Smooth muscle cell (in vitro differentiated cells): ENCODE results near the gene CGB5. TPM values are rescaled to one million over a fixed set of nuclear protein-coding genes. Genes with fewer than 3 reads are reported as not detected.
"Not testable (repeated sequence)": the region's sequence is repeated elsewhere in the genome, so short reads cannot be mapped to it uniquely, and the experiment has no call there.

Source experiments
- DNase-seq: peaks from one replicate; lab custom pipeline; 2025; ENCODE audit not compliant: unreplicated experiment; lab: John Stamatoyannopoulos, UW
- H2AFZ ChIP-seq: fragments of 200-600 bp; sonication (generic); 2 replicates; pipeline ENCODE4 v1.6.0; 2016; ENCODE audit warnings: antibody characterized with exemption, low read depth, mild to moderate bottlenecking
- H3F3A ChIP-seq: fragments of 200-600 bp; sonication (generic); 2 replicates; pipeline ENCODE4 v1.6.0; 2017; ENCODE audit warnings: antibody characterized with exemption, low read depth
- H3K27ac ChIP-seq: fragments of 200-600 bp; sonication (generic); 2 replicates; pipeline ENCODE4 v1.5.1; 2016; ENCODE audit warnings: low read depth, mild to moderate bottlenecking
- H3K27me3 ChIP-seq: fragments of 200-600 bp; sonication (generic); 2 replicates; pipeline ENCODE4 v1.6.1; 2016; ENCODE audit warnings: low read depth, mild to moderate bottlenecking
- H3K36me3 ChIP-seq: fragments of 200-600 bp; sonication (generic); 2 replicates; pipeline ENCODE4 v1.5.1; 2016; ENCODE audit warnings: low read depth
- H3K4me1 ChIP-seq: fragments of 200-600 bp; sonication (generic); 2 replicates; pipeline ENCODE4 v1.5.1; 2016; ENCODE audit warnings: low read depth
- H3K4me2 ChIP-seq: fragments of 200-600 bp; sonication (generic); 2 replicates; pipeline ENCODE4 v1.6.0; 2016; ENCODE audit warnings: mild to moderate bottlenecking
- H3K4me3 ChIP-seq: fragments of 200-600 bp; sonication (generic); 2 replicates; pipeline ENCODE4 v1.5.1; 2016; ENCODE audit warnings: mild to moderate bottlenecking
- H3K79me2 ChIP-seq: fragments of 200-600 bp; sonication (generic); 2 replicates; pipeline ENCODE4 v1.6.0; 2016; ENCODE audit warnings: low read depth, mild to moderate bottlenecking
- H3K9ac ChIP-seq: fragments of 200-600 bp; sonication (generic); 2 replicates; pipeline ENCODE4 v1.6.0; 2016; ENCODE audit warnings: low read depth
- H3K9me3 ChIP-seq: fragments of 200-600 bp; sonication (generic); replicated peaks from 2 replicates; pipeline ENCODE4 v1.5.1; 2016; ENCODE audit warnings: low read depth
- H4K20me1 ChIP-seq: fragments of 200-600 bp; sonication (generic); 2 replicates; pipeline ENCODE4 v1.6.0; 2016; ENCODE audit warnings: low read depth
- CTCF ChIP-seq: fragments of 200-600 bp; sonication (generic); IDR thresholded peaks from 2 replicates; pipeline ENCODE4 v1.5.1; 2017; ENCODE audit warnings: borderline replicate concordance, mild to moderate bottlenecking, antibody characterized with exemption; ENCODE audit not compliant: insufficient read depth, poor library complexity, severe bottlenecking
- WGBS: methylation state at CpG from one replicate; pipeline ENCODE4 v1.1.7; 2016; ENCODE audit warnings: low lambda C conversion rate; 5-methylcytosine and 5-hydroxymethylcytosine counted together
- polyA plus RNA-seq: library from polyadenylated mRNA; unstranded; fragments of >200 nt; fragmentation: Nextera tagmentation; extraction: Ambion mirVana; gene quantifications from 2 replicates; pipeline ENCODE4 v1.2.1, GENCODE V29; 2016
- total RNA-seq: library from RNA; depleted of rRNA; stranded (reverse); fragments of >200 nt; gene quantifications from 2 replicates; pipeline ENCODE4 v1.2.3, GENCODE V29; 2014

The CGB5 gene
- total and polyA plus RNA-seq, 2 experiments from 2014 or later = 2.0 TPM; not detected in 1

GRCh38 chr19:49056101-49056901 lies 12.7 kb downstream of the CGB5 start:
- peaks cover 3% of the 10 kb centered on the region for H3K4me1 ChIP-seq
- H3K9ac ChIP-seq = peak overlapping the region; percentile 1
- peak overlapping the region; percentile 53 for H3K4me3 ChIP-seq
- H3K36me3 ChIP-seq = no peaks in the 10 kb centered on the region
- no peaks in the 10 kb centered on the region for H3F3A ChIP-seq
- no peaks in the 10 kb centered on the region for H3K79me2 ChIP-seq
- no peaks in the 10 kb centered on the region for H3K27me3 ChIP-seq
- H3K4me2 ChIP-seq = peak overlapping the region; percentile 91
- H4K20me1 ChIP-seq = peaks cover 15% of the 10 kb centered on the region
- peak overlapping the region; percentile 28 for H2AFZ ChIP-seq
- peak; percentile 25 for DNase-seq
- H3K9me3 ChIP-seq = no peaks in the 10 kb centered on the region
- H3K27ac ChIP-seq = no peak overlapping the region
- TF ChIP-seq CTCF = peak; percentile 31
- WGBS = 2% methylated on average over 60 of the region's 63 CpGs

DNA sequence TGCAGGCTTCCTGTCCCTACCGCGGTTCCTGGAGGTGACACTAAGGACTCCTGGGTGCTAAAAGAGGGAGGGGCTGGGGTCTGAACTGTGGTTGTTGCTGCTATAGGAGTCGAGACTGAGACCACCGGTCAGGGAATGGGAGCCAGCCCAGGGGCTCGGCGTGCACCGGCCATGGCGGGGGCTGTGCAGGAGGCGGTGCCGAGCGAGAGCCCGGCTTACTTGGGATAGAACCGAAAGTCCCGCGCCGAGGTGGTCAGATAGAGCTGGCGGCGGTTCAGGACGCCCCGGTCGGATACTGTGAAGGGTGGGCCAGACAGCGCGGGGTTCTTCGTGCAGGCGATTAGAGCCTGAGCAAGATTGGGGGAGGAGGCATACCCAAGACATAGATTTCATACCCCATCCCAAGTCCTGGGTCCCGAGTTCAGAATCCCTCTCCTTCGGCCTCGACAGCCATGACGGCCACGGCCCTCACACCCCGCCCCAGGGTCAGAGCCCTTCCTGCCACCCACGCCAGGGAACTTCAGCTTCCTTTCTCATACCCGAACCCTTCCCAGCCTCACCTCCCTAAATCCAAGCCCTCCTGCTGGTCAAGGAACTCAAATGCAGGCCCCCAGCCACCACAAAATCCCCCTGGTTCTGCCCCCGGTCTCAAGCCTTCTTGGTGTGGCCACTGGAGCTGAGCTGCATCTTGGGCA lies 13.4 kb downstream of the CGB5 start:
- H3K27me3 ChIP-seq, H3K4me1 ChIP-seq, H3K9me3 ChIP-seq, DNase-seq, H3F3A ChIP-seq, H3K9ac ChIP-seq, H3K79me2 ChIP-seq, H3K36me3 ChIP-seq, H3K27ac ChIP-seq: not testable (repeated sequence)
- Histone ChIP-seq H3K4me2 (peak overlapping the region; percentile 91), H2AFZ (peak overlapping the region; percentile 58), H3K4me3 (peak overlapping the region; percentile 53), H4K20me1 (peaks cover 15% of the 10 kb centered on the region)
- WGBS = 39% methylated on average over 19 of the region's 34 CpGs

DNA sequence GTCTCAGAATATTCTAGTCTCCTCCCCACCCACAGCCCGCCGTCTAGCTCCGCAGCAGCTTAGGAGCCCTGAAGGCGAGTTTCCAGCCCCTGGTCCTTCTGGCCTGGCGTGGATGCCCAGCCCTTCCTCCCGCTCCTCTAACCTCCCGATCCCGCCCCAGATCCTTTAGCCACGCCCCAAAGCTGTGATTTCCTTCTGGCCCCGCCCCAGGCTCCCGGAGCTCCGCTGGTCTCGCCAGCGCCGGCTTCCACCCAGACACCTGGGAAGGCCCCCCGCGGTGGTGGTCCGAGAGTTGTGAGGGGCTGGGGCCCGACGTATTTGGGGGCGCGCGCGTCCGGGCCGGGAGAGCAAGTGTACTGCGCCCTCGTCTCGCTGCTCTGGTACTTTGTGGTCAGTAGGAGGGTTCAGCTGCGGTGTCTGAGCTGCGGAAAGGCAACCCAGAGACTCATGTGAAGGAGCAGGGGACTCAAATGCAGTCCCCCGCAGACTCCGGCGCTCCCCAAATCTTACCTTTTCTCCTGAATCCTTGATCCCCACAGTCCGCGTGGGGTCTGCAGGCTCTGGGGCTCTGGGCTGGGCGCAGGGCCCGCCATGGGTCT lies 14.1 kb downstream of the CGB5 start, which contains the start of gene CGB7:
Gene CGB7, minus strand, starts transcription at position 114 of the 599 bp plus-strand sequence. CDS start 2,374 bp downstream, outside the sequence.
- no peaks in the 10 kb centered on the region for H3F3A ChIP-seq
- H4K20me1 ChIP-seq = peaks cover 15% of the 10 kb centered on the region
- peak within 1 kb of the TSS; percentile 91 for H3K4me2 ChIP-seq
- H2AFZ ChIP-seq = peak within 1 kb of the TSS; percentile 58
- TF ChIP-seq CTCF = no peak
- no peaks in the 10 kb centered on the region for H3K36me3 ChIP-seq
- H3K27ac ChIP-seq = no peak within 1 kb of the TSS
- H3K4me3 ChIP-seq = peak within 1 kb of the TSS; percentile 53
- H3K9me3 ChIP-seq = no peaks in the 10 kb centered on the region
- 16% methylated on average over 38 of the region's 38 CpGs for WGBS
- no peaks in the 10 kb centered on the region for H3K79me2 ChIP-seq
- H3K4me1 ChIP-seq = peaks cover 3% of the 10 kb centered on the region
- H3K9ac ChIP-seq = no peak within 1 kb of the TSS
- no peaks in the 10 kb centered on the region for H3K27me3 ChIP-seq
- DNase-seq = peak; percentile 19

GRCh38 chr19:49058562-49058961 lies 14.9 kb downstream of the CGB5 start:
- peaks cover 3% of the 10 kb centered on the region for H3K4me1 ChIP-seq
- no peak for TF ChIP-seq CTCF
- H3K4me3 ChIP-seq = no peak overlapping the region
- H3K36me3 ChIP-seq = no peaks in the 10 kb centered on the region
- no peak overlapping the region for H3K4me2 ChIP-seq
- peaks cover 15% of the 10 kb centered on the region for H4K20me1 ChIP-seq
- H3F3A ChIP-seq = no peaks in the 10 kb centered on the region
- no peak overlapping the region for H3K27ac ChIP-seq
- 84% methylated on average over 10 of the region's 10 CpGs for WGBS
- H3K9me3 ChIP-seq = no peaks in the 10 kb centered on the region
- H3K79me2 ChIP-seq = no peaks in the 10 kb centered on the region
- no peak overlapping the region for H3K9ac ChIP-seq
- DNase-seq = no peak
- H3K27me3 ChIP-seq = no peaks in the 10 kb centered on the region
- no peak overlapping the region for H2AFZ ChIP-seq
